ENCODE measurements around the gene SOD1.

DNA sequence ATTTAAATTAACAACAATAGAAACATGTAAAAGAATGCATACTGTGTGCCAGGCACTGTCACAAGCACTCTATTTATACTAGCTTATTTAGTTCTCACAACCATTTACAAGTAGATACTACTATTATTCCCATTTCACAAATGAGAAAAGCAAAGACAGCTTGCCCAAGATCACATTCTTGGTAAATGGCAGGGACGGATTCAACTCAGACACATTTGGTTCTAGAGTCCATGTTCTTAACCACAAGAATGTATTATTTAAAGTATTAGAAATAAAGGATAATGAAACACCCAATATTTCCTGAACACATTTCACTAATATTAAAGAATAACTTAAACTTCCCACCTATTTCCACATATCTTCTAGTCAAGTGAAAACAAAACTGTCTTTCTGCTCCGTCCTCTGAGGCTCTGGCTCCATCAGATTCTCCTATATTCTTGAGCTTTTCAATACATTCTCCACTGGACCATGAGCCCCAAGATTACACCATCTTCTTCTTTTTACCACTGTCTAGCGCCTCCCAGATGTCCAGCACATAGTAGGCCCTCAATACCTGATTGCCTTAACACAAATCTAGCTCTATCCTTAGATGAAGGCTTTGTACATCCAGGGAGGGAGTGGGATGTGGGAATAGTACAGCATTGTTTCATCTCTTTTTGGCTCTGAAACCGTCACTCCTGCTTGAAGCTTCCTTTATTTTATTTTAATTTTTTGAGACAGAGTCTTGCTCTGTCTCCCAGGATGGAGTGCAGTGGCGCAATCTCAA, 29.3 kb downstream of the SOD1 start:
- no peak for TF ChIP-seq CTCF (IDR thresholded peaks at IDR 0.05)
- TF ChIP-seq POLR2A (IDR thresholded peaks at IDR 0.05): no peak
